Lower leg skin (tissue), 4 donors: ENCODE data around the gene NSDHL. TPM values are rescaled to one million over a fixed set of nuclear protein-coding genes. Genes with fewer than 3 reads are reported as not detected.

Experiments
- DNase-seq, 2 donors: peaks; one replicate each; pipeline ENCODE4 v3.0.0-alpha.2; 2019; ENCODE audit warnings: low spot score in 2 of 2
- H3K4me3 ChIP-seq: fragments of 200-600 bp; sonication (generic); 2 replicates; pipeline ENCODE4 v1.5.1; 2017; ENCODE audit warnings: mild to moderate bottlenecking, low read depth; ENCODE audit not compliant: poor library complexity, severe bottlenecking
- POLR2A ChIP-seq, 2 donors: fragments of 450-650 bp; IDR thresholded peaks; one replicate each; pipeline ENCODE4 v1.6.1; 2016 to 2017; ENCODE audit warnings: antibody characterized with exemption in 2 of 2, mild to moderate bottlenecking in 1 of 2, moderate library complexity in 1 of 2
- WGBS, 2 donors: methylation state at CpG; one replicate each; pipeline ENCODE4 v1.1.5; 2018; 5-methylcytosine and 5-hydroxymethylcytosine counted together
- intact Hi-C: fragments of 100-400 bp; cut with DNase I; formaldehyde crosslinking; loops from one replicate; pipeline ENCODE4 v1.15.0; 2023; ENCODE audit warnings: low total_unique reads
- total RNA-seq, 4 donors: library from RNA; depleted of rRNA; stranded (reverse); fragments of >200 nt; gene quantifications; one replicate each; pipeline ENCODE4 v1.1.0, GENCODE V29; 2016
- TF ChIP-seq, protein P1 (sequence below), 3 donors: fragments of 450-650 bp; IDR thresholded peaks; one replicate each; pipeline ENCODE4 v1.5.1; 2016; ENCODE audit warnings: antibody characterized with exemption in 3 of 3, mild to moderate bottlenecking in 3 of 3, moderate library complexity in 2 of 3

The NSDHL gene
- total RNA-seq, 4 donors from 2014 or later: 13.2 to 22.5 (median 17.9) TPM

GRCh38 chrX:152913346-152913745 is 82.5 kb downstream of the NSDHL start:
- DNase-seq: no peak
- H3K4me3 ChIP-seq: no peak overlapping the region
- WGBS, 2 donors: 62 to 70% methylated on average over 4 to 8 of the region's 10 CpGs
- intact Hi-C loops: no loop called here
- TF ChIP-seq, protein P1, sequence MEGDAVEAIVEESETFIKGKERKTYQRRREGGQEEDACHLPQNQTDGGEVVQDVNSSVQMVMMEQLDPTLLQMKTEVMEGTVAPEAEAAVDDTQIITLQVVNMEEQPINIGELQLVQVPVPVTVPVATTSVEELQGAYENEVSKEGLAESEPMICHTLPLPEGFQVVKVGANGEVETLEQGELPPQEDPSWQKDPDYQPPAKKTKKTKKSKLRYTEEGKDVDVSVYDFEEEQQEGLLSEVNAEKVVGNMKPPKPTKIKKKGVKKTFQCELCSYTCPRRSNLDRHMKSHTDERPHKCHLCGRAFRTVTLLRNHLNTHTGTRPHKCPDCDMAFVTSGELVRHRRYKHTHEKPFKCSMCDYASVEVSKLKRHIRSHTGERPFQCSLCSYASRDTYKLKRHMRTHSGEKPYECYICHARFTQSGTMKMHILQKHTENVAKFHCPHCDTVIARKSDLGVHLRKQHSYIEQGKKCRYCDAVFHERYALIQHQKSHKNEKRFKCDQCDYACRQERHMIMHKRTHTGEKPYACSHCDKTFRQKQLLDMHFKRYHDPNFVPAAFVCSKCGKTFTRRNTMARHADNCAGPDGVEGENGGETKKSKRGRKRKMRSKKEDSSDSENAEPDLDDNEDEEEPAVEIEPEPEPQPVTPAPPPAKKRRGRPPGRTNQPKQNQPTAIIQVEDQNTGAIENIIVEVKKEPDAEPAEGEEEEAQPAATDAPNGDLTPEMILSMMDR (IDR thresholded peaks at IDR 0.05): no peak
- no peak for TF ChIP-seq POLR2A (IDR thresholded peaks at IDR 0.05)

- WGBS, 2 donors: 69 to 97% methylated on average over 4 to 6 of the region's 6 CpGs
These were observed 83.0 kb downstream of the NSDHL start for GRCh38 chrX:152913910-152914309.

DNA sequence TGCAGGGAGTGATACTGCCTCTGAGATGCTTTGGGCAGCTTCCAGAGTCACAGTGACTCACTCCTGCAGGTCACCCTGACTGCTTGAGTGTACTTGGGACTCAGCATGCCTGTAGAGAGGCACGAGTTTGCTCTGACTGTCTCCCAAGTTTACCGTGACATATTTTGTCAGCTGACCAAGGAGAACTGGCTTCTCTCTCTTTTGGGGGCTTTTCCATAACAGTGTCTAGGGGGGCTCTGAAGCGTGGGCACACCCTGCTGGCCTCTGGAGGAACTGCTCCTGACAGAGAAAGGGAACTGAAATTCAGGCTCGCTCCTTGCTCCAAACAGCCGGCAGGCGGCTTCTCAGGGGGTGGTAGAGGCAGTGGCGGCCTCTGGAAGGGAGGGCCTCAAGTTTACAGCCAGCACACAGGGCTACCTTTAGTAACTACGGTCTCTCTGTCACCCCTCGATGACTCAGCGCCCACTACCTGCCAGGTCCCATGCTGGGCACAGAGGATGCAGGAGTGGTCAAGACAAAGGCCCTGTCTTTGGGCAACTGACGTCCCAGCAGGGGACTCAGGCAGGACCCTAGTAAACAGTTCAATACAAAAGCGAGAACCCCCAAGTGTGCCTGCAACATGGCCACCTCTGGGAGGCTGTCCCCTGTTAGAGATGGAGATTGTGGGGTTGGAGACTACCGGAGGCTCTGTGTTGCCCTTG is 84.8 kb downstream of the NSDHL start:
- no peak for DNase-seq
- TF ChIP-seq, protein P1 (IDR thresholded peaks at IDR 0.05): no peak
- no peak for TF ChIP-seq POLR2A (IDR thresholded peaks at IDR 0.05)
- 40 to 50% methylated on average over 3 to 13 of the region's 13 CpGs for WGBS, 2 donors
- intact Hi-C loops: no loop called here
- no peak overlapping the region for H3K4me3 ChIP-seq

More at GRCh38 chrX:152913910-152914309, 83.0 kb downstream of the NSDHL start:
- DNase-seq: no peak
- TF ChIP-seq, protein P1 (IDR thresholded peaks at IDR 0.05): no peak
- no peak for TF ChIP-seq POLR2A (IDR thresholded peaks at IDR 0.05)
- H3K4me3 ChIP-seq: no peak overlapping the region
- intact Hi-C loops: no loop called here

GRCh38 chrX:152917656-152918579 is 87.1 kb downstream of the NSDHL start:
- no peak for TF ChIP-seq POLR2A (IDR thresholded peaks at IDR 0.05)
- TF ChIP-seq, protein P1 (IDR thresholded peaks at IDR 0.05): no peak
- 70 to 72% methylated on average over 18 to 20 of the region's 21 CpGs for WGBS, 2 donors

GRCh38 chrX:152918707-152919106 is 87.8 kb downstream of the NSDHL start:
- H3K4me3 ChIP-seq: no peak overlapping the region
- 69 to 78% methylated on average over 3 to 7 of the region's 7 CpGs for WGBS, 2 donors
- intact Hi-C loops: no loop called here

More at GRCh38 chrX:152917656-152918579, 87.1 kb downstream of the NSDHL start:
- H3K4me3 ChIP-seq: no peak overlapping the region
- no peak for DNase-seq
- intact Hi-C loops: no loop called here

More at GRCh38 chrX:152918707-152919106, 87.8 kb downstream of the NSDHL start:
- no peak for DNase-seq
- TF ChIP-seq, protein P1 (IDR thresholded peaks at IDR 0.05): no peak
- no peak for TF ChIP-seq POLR2A (IDR thresholded peaks at IDR 0.05)

Other genes starting within 250 kb of the NSDHL start
- under 1 TPM; 0.13 to 0.32 (median 0.20) TPM for gene GABRQ, start 193.2 kb upstream of the NSDHL start, total RNA-seq
- gene MAGEA3, start 132.3 kb upstream of the NSDHL start, total RNA-seq: not detected
- gene CSAG2, start 121.8 kb upstream of the NSDHL start, total RNA-seq: not detected
- not detected for gene MAGEA2B, start 116.4 kb upstream of the NSDHL start, total RNA-seq
- gene CSAG1, start 97.3 kb upstream of the NSDHL start, total RNA-seq: not detected
- not detected for gene MAGEA12, start 97.3 kb upstream of the NSDHL start, total RNA-seq
- not detected for gene MAGEA2, start 77.2 kb upstream of the NSDHL start, total RNA-seq
- gene CSAG3, start 71.8 kb upstream of the NSDHL start, total RNA-seq: not detected
- gene MAGEA6, start 61.4 kb upstream of the NSDHL start, total RNA-seq: not detected
- gene CETN2, start 306 bp upstream of the NSDHL start, total RNA-seq: 10 to 100 TPM; 10.5 to 18.8 (median 13.5) TPM
- 10 to 100 TPM; 58.8 to 77.1 (median 72.1) TPM for gene ZNF185, start 67.0 kb downstream of the NSDHL start, total RNA-seq
- not detected for gene PNMA5, start 163.1 kb downstream of the NSDHL start, total RNA-seq
- under 1 TPM in 2 of 4 donors, not detected in 2; 0.36 to 0.79 TPM for gene PNMA3, start 225.4 kb downstream of the NSDHL start, total RNA-seq
- 1 to 10 TPM in 1 of 4 donors, under 1 TPM in 3; 0.08 to 1.5 (median 0.46) TPM for gene PNMA6A, start 241.4 kb downstream of the NSDHL start, total RNA-seq